A549 (cell line): ENCODE data around the gene SLC4A4. TPM values are rescaled to one million over a fixed set of nuclear protein-coding genes. Genes with fewer than 3 reads are reported as not detected.

ENCODE experiments used
- ATAC-seq, 2 experiments: fragments of 200-7000 bp in 1 of 2; fragments of >200 bp in 1 of 2; cut with Nextera tagmentation in 1 of 2; cut with Tn5 transposase in 1 of 2; 3 replicates each; pipeline versions ENCODE4 v1.8.0 to v1.9.1; 2018 to 2020; ENCODE audit warnings: mild to moderate bottlenecking in 1 of 2, moderate library complexity in 1 of 2
- CTCF ChIA-PET: fragments of 300-600 bp; sonication (Branson Sonifier 250); formaldehyde crosslinking; extraction: SDS; loops from one replicate; lab custom pipeline; 2021; ENCODE audit warnings: antibody characterized with exemption, inconsistent platforms; lab: Yijun Ruan, JAX
- POLR2A ChIA-PET: fragments of 350-600 bp; formaldehyde crosslinking; extraction: SDS; loops from one replicate; lab custom pipeline; 2021; ENCODE audit warnings: antibody characterized with exemption, inconsistent platforms; lab: Yijun Ruan, JAX
- DNase-seq, 2 experiments: peaks; one replicate each; pipeline versions ENCODE4 v3.0.0 to v3.0.0-alpha.2; 2011 to 2016; ENCODE audit warnings: low read depth in 1 of 2, low spot score in 1 of 2
- FAIRE-seq: peaks from 2 replicates; lab custom pipeline; 2011; peaks lifted over from hg19 to GRCh38; lab: Jason Lieb, UNC
- H3K27ac ChIP-seq, 2 experiments: fragments of >200 bp; sonication (Bioruptor Twin); formaldehyde crosslinking; 3 replicates each; pipeline ENCODE4 v1.5.1; 2016 to 2017
- H3K4me1 ChIP-seq: fragments of >200 bp; sonication (Bioruptor Twin); formaldehyde crosslinking; 3 replicates; pipeline ENCODE4 v1.6.1; 2016
- H3K4me2 ChIP-seq: fragments of >200 bp; sonication (Bioruptor Twin); formaldehyde crosslinking; 3 replicates; pipeline ENCODE4 v1.6.1; 2016
- H3K4me3 ChIP-seq: fragments of >200 bp; sonication (Bioruptor Twin); formaldehyde crosslinking; 3 replicates; pipeline ENCODE4 v1.5.1; 2016
- H3K9me3 ChIP-seq: fragments of >200 bp; sonication (Bioruptor Twin); formaldehyde crosslinking; 3 replicates; pipeline ENCODE4 v1.6.1; 2016
- BCL3 ChIP-seq: fragments of >200 bp; sonication (Bioruptor Twin); formaldehyde crosslinking; IDR thresholded peaks from 3 replicates; pipeline ENCODE4 v1.6.1; 2016
- CBX2 ChIP-seq: fragments of 200-600 bp; sonication (generic); IDR thresholded peaks from 2 replicates; pipeline ENCODE4 v1.6.1; 2016; ENCODE audit warnings: low read depth, mild to moderate bottlenecking, borderline replicate concordance
- CHD4 ChIP-seq: fragments of 200-600 bp; sonication (generic); IDR thresholded peaks from 2 replicates; pipeline ENCODE4 v1.6.1; 2016; ENCODE audit warnings: antibody characterized with exemption, mild to moderate bottlenecking, borderline replicate concordance
- E2F6 ChIP-seq: IDR thresholded peaks from 2 replicates; pipeline ENCODE4 v1.6.1; 2012; ENCODE audit warnings: low read depth, borderline replicate concordance
- EHMT2 ChIP-seq: fragments of 200-600 bp; sonication (generic); IDR thresholded peaks from 2 replicates; pipeline ENCODE4 v1.6.1; 2016; ENCODE audit warnings: antibody characterized with exemption, low read depth, mild to moderate bottlenecking, moderate library complexity
- ELK1 ChIP-seq: fragments of 150-350 bp; IDR thresholded peaks from 2 replicates; pipeline ENCODE4 v1.6.1; 2014; ENCODE audit warnings: low read depth, mild to moderate bottlenecking, low read length
- GATA3 ChIP-seq: IDR thresholded peaks from 2 replicates; pipeline ENCODE4 v1.6.1; 2012; ENCODE audit warnings: borderline replicate concordance
- HES2 ChIP-seq: fragments of >200 bp; sonication (Bioruptor Twin); formaldehyde crosslinking; IDR thresholded peaks from 2 replicates; pipeline ENCODE4 v1.6.1; 2016
- HMGXB4 ChIP-seq: fragments of 250-450 bp; sonication (Bioruptor Pico); IDR thresholded peaks from 2 replicates; pipeline ENCODE4 v1.5.0; 2021; ENCODE audit warnings: mild to moderate bottlenecking, moderate library complexity, borderline replicate concordance
- HOXA7 ChIP-seq: fragments of 250-450 bp; sonication (Bioruptor Pico); IDR thresholded peaks from 2 replicates; pipeline ENCODE4 v1.5.0; 2020; ENCODE audit warnings: mild to moderate bottlenecking, moderate library complexity
- HOXB13 ChIP-seq: fragments of 250-450 bp; sonication (Bioruptor Pico); IDR thresholded peaks from 2 replicates; pipeline ENCODE4 v1.5.0; 2020; ENCODE audit warnings: low read depth, mild to moderate bottlenecking, moderate library complexity
- HOXB5 ChIP-seq: fragments of 250-450 bp; sonication (Bioruptor Pico); IDR thresholded peaks from 2 replicates; pipeline ENCODE4 v1.5.0; 2020; ENCODE audit warnings: mild to moderate bottlenecking, moderate library complexity
- JUN ChIP-seq, 2 experiments: fragments of >200 bp; sonication (Bioruptor Twin); formaldehyde crosslinking; IDR thresholded peaks; 2 replicates in 1 of 2; 3 replicates in 1 of 2; pipeline ENCODE4 v1.6.1; 2016 to 2017
- KDM1A ChIP-seq: fragments of 200-600 bp; sonication (generic); IDR thresholded peaks from 2 replicates; pipeline ENCODE4 v1.6.1; 2016; ENCODE audit warnings: low read depth, mild to moderate bottlenecking
- KDM5A ChIP-seq: fragments of 200-600 bp; sonication (generic); IDR thresholded peaks from 2 replicates; pipeline ENCODE4 v1.6.1; 2016; ENCODE audit warnings: antibody characterized with exemption, mild to moderate bottlenecking
- MAZ ChIP-seq: fragments of 150-350 bp; IDR thresholded peaks from 2 replicates; pipeline ENCODE4 v1.6.1; 2014; ENCODE audit warnings: antibody characterized with exemption, low read depth, low read length, borderline replicate concordance
- NFE2L2 ChIP-seq: fragments of 150-350 bp; conservative IDR thresholded peaks from 2 replicates; pipeline ENCODE4 v1.6.1; 2014; ENCODE audit warnings: low read length
- PBX3 ChIP-seq: IDR thresholded peaks from 2 replicates; pipeline ENCODE4 v1.6.1; 2012
- PHF8 ChIP-seq: fragments of 200-600 bp; sonication (generic); IDR thresholded peaks from 2 replicates; pipeline ENCODE4 v1.6.1; 2016; ENCODE audit warnings: low read depth, mild to moderate bottlenecking, antibody characterized with exemption, moderate library complexity, borderline replicate concordance
- POLR2A ChIP-seq: IDR thresholded peaks from 2 replicates; pipeline ENCODE4 v1.6.1; 2012; ENCODE audit warnings: mild to moderate bottlenecking, low read length
- POLR2AphosphoS2 ChIP-seq: conservative IDR thresholded peaks from 2 replicates; pipeline ENCODE4 v1.6.1; 2012; ENCODE audit warnings: low read length, improper control_type of control experiment, inconsistent platforms
- RFX5 ChIP-seq: fragments of 450-650 bp; IDR thresholded peaks from 2 replicates; pipeline ENCODE4 v1.7.1; 2014; ENCODE audit warnings: antibody characterized with exemption, mild to moderate bottlenecking, moderate library complexity
- RNF2 ChIP-seq: fragments of 200-600 bp; sonication (generic); IDR thresholded peaks from 2 replicates; pipeline ENCODE4 v1.6.1; 2016; ENCODE audit warnings: low read depth, mild to moderate bottlenecking, antibody characterized with exemption, moderate library complexity, borderline replicate concordance
- SMC3 ChIP-seq: fragments of >200 bp; sonication (Bioruptor Twin); formaldehyde crosslinking; IDR thresholded peaks from 3 replicates; pipeline ENCODE4 v1.6.1; 2018; ENCODE audit warnings: inconsistent platforms
- TP53 ChIP-seq: fragments of 250-450 bp; sonication (Bioruptor Pico); IDR thresholded peaks from 2 replicates; pipeline ENCODE4 v1.5.0; 2021; ENCODE audit warnings: mild to moderate bottlenecking, moderate library complexity
- ZC3H11A ChIP-seq: fragments of 450-650 bp; IDR thresholded peaks from 2 replicates; pipeline ENCODE4 v1.6.1; 2014; ENCODE audit warnings: antibody characterized with exemption, mild to moderate bottlenecking
- WGBS: methylation state at CpG from one replicate; pipeline ENCODE4 v1.1.6; 2017; ENCODE audit errors: missing lambda C conversion rate; 5-methylcytosine and 5-hydroxymethylcytosine counted together
- polyA plus RNA-seq, 4 experiments: library from polyadenylated mRNA; depleted of rRNA in 3 of 4; stranded (reverse); fragments of >200 nt; fragmentation: RNase III in 1 of 4; extraction: RNeasy Plus Mini Kit Qiagen cat#74134 plus additional on column Dnase treatment in 1 of 4; gene quantifications; 2 replicates in 3 of 4; 3 replicates in 1 of 4; pipeline ENCODE4 v1.2.3, GENCODE V29; 2011 to 2017

The SLC4A4 gene
- polyA plus RNA-seq, 2 of the 4 experiments (the other 2 are of a cell fraction), result 1.8 to 2.9 TPM

- FAIRE-seq, result no peak
- 80% methylated on average over 2 of the region's 2 CpGs for WGBS
Observed at GRCh38 chr4:71554025-71554424, 215.2 kb downstream of the SLC4A4 start.

GRCh38 chr4:71558248-71558647 lies 219.4 kb downstream of the SLC4A4 start:
- Histone ChIP-seq H3K4me1 (peaks cover 11% of the 10 kb centered on the region; the same call in 2 of the 3 replicates), H3K9me3 (no peaks in the 10 kb centered on the region), H3K4me2 (no peak overlapping the region), H3K4me3 (no peak overlapping the region), H3K27ac (no peak overlapping the region)
- POLR2A ChIA-PET, result no interaction called here
- CTCF ChIA-PET, result no interaction called here
- DNase-seq (no peak), FAIRE-seq (no peak), ATAC-seq (no peak)
- TF ChIP-seq PHF8, result no peak
- no peak for TF ChIP-seq HOXB5 (CRISPR knock-in tag)
- WGBS, result 54% methylated on average over 1 of the region's 1 CpG

More at GRCh38 chr4:71554025-71554424, 215.2 kb downstream of the SLC4A4 start:
- Histone ChIP-seq H3K27ac (no peak overlapping the region), H3K4me1 (peaks cover 28% of the 10 kb centered on the region), H3K9me3 (no peaks in the 10 kb centered on the region), H3K4me3 (no peak overlapping the region), H3K4me2 (no peak overlapping the region)
- DNase-seq, result no peak
- TF ChIP-seq BCL3 (no peak), RNF2 (no peak), NFE2L2 (no peak), EHMT2 (no peak), CHD4 (no peak), POLR2AphosphoS2 (no peak), HOXA7 (CRISPR knock-in tag) (no peak), CBX2 (no peak), POLR2A (no peak), SMC3 (no peak), PHF8 (no peak), JUN (IDR thresholded peaks at IDR 0.05) (no peak)
- CTCF ChIA-PET, result interaction anchor here (0.6 to 1.9 kb wide), 9 partner anchors 11 to 366 kb away, joined by 3 to 8 read pairs (median 3); no protein-coding TSS in a partner anchor
- ATAC-seq, result no peak
- POLR2A ChIA-PET, result no interaction called here

GRCh38 chr4:71559957-71560571 lies 221.2 kb downstream of the SLC4A4 start:
- H3K4me2 ChIP-seq, result peak overlapping the region; percentile 32; the same call in 2 of the 3 replicates
- H3K27ac ChIP-seq, result no peak overlapping the region
- DNase-seq, result peak in 1 of 2 experiments; percentile 23
- ChIA-PET CTCF (no interaction called here), POLR2A (no interaction called here)
- H3K4me1 ChIP-seq, result peaks cover 11% of the 10 kb centered on the region; the same call in 2 of the 3 replicates
- FAIRE-seq, result peak; percentile 36
- no peaks in the 10 kb centered on the region for H3K9me3 ChIP-seq
- H3K4me3 ChIP-seq, result no peak overlapping the region
- 8% methylated on average over 1 of the region's 1 CpG for WGBS
- 0 out of 6 replicates have a peak, but pooled peaks of 1 of the 2 experiments have one; percentile 30 for ATAC-seq
- TF ChIP-seq RNF2, result no peak
- TF ChIP-seq ELK1, result no peak
- no peak for TF ChIP-seq ZC3H11A
- no peak for TF ChIP-seq E2F6
- TF ChIP-seq TP53 (CRISPR knock-in tag), result no peak
- no peak for TF ChIP-seq EHMT2
- TF ChIP-seq GATA3, result no peak
- no peak for TF ChIP-seq HES2
- no peak for TF ChIP-seq HOXB13 (CRISPR knock-in tag)
- no peak for TF ChIP-seq HMGXB4
- TF ChIP-seq KDM1A, result no peak
- no peak for TF ChIP-seq MAZ
- no peak for TF ChIP-seq RFX5
- TF ChIP-seq PBX3, result no peak
- TF ChIP-seq KDM5A, result no peak
- no peak for TF ChIP-seq BCL3
